ENCODE data around the gene FSCN2. TPM values are rescaled to one million over a fixed set of nuclear protein-coding genes. Genes with fewer than 3 reads are reported as not detected.
A peak's percentile ranks its signal among the peaks of the same experiment; 100 is the strongest.

FSCN2 gene
- total RNA-seq (2.8 TPM), polyA plus RNA-seq (ENCODE audit: insufficient read depth in 1 of 8, insufficient read length in 8 of 8, low replicate concordance in 1 of 8) (1 to 10 TPM; 1.7 to 4.8 (median 2.5) TPM)
- long read RNA-seq, donor 1: 0 reads
- long read RNA-seq, donor 2: 0 reads
- long read RNA-seq, donor 3, partial matches to known transcripts: 0 of 1 reads
- long read RNA-seq, donor 3, other reads (novel, unspliced or antisense): 0 of 1 reads
- long read RNA-seq, donor 4: 0 reads
- long read RNA-seq, donor 5: 0 reads
- long read RNA-seq, donor 6: 0 reads
- long read RNA-seq, donor 7: 0 reads
- long read RNA-seq, donor 8: 0 reads
- long read RNA-seq, donor 9: 0 reads
- long read RNA-seq, donor 10: 0 reads
- long read RNA-seq, donor 11: 0 reads

GRCh38 chr17:81527591-81528383 is at the start of gene FSCN2:
Gene FSCN2 (plus strand): TSS chr17:81528377. CDS start chr17:81528532, 155 bp downstream.
- Histone ChIP-seq H3K4me1 (ENCODE audit: control insufficient read depth, insufficient read depth, low read length) (peaks cover 34% of the 10 kb centered on the region), H3K27ac (ENCODE audit: low read length) (no peak within 1 kb of the TSS), H3K27me3 (ENCODE audit: control insufficient read depth, insufficient read depth, low read length) (peaks cover 50% of the 10 kb centered on the region), H3K9me3 (replicated peaks; ENCODE audit: control insufficient read depth, low read depth, low read length) (no peaks in the 10 kb centered on the region), H3K4me3 (ENCODE audit: low read length) (no peak within 1 kb of the TSS), H3K36me3 (ENCODE audit: control insufficient read depth, insufficient read depth, low read length) (no peaks in the 10 kb centered on the region)
- DNase-seq: no peak
- 16% methylated on average over 40 of the region's 42 CpGs for WGBS (ENCODE audit: insufficient coverage)

DNA sequence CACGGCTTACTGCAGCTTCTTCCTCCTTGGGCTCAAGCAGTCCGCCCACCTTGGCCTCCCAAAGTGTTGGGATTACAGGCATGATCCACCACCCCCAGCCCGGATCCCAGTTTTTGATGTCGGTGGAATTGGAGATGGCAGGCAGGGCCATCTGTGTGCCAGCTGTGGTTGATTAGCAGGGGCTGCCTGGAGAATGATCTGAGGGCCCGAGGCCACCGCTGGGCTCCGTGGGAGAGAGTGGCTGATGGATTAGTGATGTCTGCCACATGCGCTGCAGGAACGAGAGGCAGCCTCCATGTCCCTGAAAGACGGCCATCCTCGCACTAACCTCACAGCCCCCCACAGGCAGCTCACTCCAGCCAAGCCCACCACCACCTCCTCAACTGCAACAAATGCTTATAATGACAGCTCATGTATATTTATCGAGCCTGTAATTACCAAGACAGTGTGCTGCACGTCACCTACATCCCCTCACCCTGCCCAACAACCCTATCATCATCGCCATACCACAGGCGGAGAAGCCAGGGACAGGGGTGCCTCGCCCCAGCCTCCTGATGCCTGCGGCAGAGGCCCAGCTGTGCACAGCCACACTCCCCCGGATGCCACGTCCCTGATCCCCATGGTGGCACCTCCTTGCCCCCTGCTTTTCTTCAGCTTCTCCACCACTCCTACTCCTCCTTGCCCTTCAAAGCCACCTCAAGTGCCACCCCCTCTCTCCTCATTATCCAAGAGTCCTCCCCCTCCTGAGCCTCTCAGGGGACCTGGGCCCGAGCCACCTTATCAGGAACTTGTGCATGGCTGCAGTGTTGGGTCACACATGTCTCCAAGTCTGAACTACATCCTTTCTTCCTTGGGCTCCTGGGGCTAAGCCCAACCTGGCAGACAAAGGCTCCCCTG is 48.8 kb upstream of the FSCN2 start:
- peaks cover 45% of the 10 kb centered on the region for H3K4me1 ChIP-seq (ENCODE audit: control insufficient read depth, insufficient read depth, low read length)
- no peaks in the 10 kb centered on the region for H3K36me3 ChIP-seq (ENCODE audit: control insufficient read depth, insufficient read depth, low read length)
- no peak overlapping the region for H3K27ac ChIP-seq (ENCODE audit: low read length)
- WGBS (ENCODE audit: insufficient coverage): 66% methylated on average over 13 of the region's 20 CpGs
- no peak for DNase-seq
- H3K4me3 ChIP-seq (ENCODE audit: low read length): no peak overlapping the region
- peaks cover 38% of the 10 kb centered on the region for H3K27me3 ChIP-seq (ENCODE audit: control insufficient read depth, insufficient read depth, low read length)
- H3K9me3 ChIP-seq (replicated peaks; ENCODE audit: control insufficient read depth, low read depth, low read length): no peaks in the 10 kb centered on the region

DNA sequence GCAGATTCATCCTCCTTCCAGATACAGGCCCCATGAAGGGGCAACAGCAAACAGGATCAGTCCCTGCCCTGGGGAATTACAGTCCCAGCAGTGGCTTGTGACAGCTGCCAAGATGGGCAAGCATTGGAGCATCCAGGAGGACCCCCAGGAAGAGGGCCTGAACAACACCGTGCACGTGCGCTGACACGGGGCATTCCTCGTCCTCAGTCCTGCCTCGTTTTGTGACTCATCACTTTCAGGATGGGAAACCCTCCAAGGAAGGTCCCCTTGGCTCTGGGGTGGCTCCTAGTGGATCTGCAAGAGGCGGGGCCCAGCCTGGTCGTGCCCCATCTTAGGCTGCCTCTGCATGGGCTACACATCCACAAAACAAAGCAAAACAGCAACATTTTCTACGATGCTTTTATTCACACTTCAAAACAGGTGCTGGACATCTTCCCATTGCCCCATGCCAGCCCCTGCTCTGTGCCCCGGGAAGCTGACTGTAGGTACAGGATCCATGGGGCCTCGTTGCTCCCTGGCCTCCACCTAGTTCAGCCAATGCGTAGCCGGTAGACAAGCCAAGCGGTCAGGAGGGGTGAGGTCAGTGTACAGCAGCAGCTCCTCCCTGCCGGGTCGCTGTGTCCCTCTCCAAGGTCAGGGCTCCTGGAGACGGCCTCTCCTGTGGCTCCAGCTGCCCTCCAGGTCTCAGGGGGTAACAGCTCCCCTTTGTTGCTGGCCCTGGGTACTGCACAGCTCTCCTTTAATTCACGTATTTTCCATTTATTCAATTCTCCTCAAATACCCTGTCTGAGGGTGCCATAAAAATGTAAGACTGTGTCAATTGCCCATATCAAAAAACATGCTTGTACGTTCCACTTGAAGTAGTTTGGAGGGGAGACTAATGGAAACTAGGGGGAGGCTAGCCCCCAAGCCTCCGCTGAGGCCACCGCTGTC is 47.8 kb upstream of the FSCN2 start:
- Histone ChIP-seq H3K9me3 (replicated peaks; ENCODE audit: control insufficient read depth, low read depth, low read length) (no peaks in the 10 kb centered on the region), H3K27ac (ENCODE audit: low read length) (no peak overlapping the region), H3K4me1 (ENCODE audit: control insufficient read depth, insufficient read depth, low read length) (peaks cover 48% of the 10 kb centered on the region), H3K27me3 (ENCODE audit: control insufficient read depth, insufficient read depth, low read length) (peaks cover 29% of the 10 kb centered on the region), H3K4me3 (ENCODE audit: low read length) (no peak overlapping the region), H3K36me3 (ENCODE audit: control insufficient read depth, insufficient read depth, low read length) (no peaks in the 10 kb centered on the region)
- no peak for DNase-seq
- 33% methylated on average over 17 of the region's 21 CpGs for WGBS (ENCODE audit: insufficient coverage)

DNA sequence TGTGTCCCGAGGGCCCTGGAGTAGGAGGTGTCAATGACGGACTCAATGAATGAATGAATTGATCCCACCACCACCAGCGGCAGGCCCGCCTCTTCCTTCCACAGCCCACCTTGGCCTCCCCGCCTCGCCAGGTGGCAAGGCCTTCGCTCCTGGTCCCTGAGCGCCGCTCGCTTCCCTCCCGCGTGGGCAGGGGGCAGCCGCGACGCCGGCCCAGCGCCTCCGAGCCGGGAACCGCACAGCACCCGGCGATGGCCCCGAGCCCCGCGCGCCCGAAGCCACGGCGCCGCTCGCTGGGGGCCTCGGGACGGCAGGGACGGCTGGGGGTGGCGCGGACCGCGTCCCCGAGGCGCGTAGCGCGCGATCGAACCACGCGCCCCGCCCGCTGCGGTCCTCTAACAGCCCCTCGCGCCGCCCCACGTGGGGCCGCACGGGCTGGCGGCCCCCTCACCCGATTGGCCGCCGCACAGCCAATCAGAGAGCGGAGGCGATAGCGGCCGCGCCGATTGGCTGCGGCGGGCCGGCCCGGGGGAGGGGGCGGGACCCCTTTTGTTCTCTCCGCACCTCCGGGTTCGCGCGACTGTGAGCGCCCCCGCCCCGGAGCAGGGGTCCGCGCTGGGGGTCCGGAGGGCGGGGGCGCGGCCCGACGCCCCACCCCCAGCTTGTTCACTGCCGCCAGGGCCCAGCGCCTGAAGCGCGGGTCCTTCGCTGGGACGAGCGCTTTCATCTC is 46.9 kb upstream of the FSCN2 start:
- Histone ChIP-seq H3K4me1 (ENCODE audit: control insufficient read depth, insufficient read depth, low read length) (peaks cover 48% of the 10 kb centered on the region), H3K27me3 (ENCODE audit: control insufficient read depth, insufficient read depth, low read length) (peaks cover 22% of the 10 kb centered on the region), H3K9me3 (replicated peaks; ENCODE audit: control insufficient read depth, low read depth, low read length) (no peaks in the 10 kb centered on the region), H3K27ac (ENCODE audit: low read length) (no peak overlapping the region), H3K4me3 (ENCODE audit: low read length) (peak overlapping the region; percentile 31), H3K36me3 (ENCODE audit: control insufficient read depth, insufficient read depth, low read length) (no peaks in the 10 kb centered on the region)
- WGBS (ENCODE audit: insufficient coverage): 0% methylated on average over 84 of the region's 94 CpGs
- peak; percentile 93 for DNase-seq

DNA sequence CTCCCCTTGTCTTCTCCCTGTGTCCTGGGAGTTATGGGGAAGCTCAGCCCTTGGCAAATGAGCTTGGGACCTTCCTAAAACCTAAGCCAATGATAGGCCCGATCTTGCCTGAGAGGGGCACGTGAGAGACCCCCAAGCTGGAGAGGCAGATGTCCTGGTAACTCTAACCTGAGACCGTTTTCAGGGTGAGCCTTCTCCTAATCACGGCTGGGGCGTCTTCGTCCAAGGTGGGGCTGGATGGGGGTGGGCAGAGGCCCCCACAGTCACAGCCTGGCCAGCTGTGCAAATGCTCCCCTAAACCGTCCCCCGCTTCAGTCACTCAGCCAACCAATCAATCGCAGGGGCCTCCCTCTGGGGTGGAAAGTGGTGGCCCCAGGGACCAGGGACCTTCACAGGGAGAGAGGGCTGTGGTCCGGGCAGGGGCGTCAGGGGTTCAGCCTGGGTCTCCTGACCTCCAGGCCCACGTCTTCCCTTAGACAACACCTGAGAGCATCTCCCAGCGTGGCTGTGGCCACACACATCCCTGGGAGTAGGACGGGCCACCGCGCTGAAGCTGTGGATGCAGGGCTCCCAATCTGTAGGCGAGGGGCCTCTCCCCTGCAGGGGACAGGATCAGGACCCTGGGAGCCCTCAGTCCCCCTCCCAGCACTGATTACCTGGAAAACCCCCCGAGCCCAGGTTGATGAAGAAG is 46.2 kb upstream of the FSCN2 start:
- no peak overlapping the region for H3K27ac ChIP-seq (ENCODE audit: low read length)
- WGBS (ENCODE audit: insufficient coverage): 48% methylated on average over 5 of the region's 18 CpGs

GRCh38 chr17:81482673-81483072 is 45.5 kb upstream of the FSCN2 start:
- peak; percentile 72 for DNase-seq
- peaks cover 53% of the 10 kb centered on the region for H3K4me1 ChIP-seq (ENCODE audit: control insufficient read depth, insufficient read depth, low read length)
- no peaks in the 10 kb centered on the region for H3K36me3 ChIP-seq (ENCODE audit: control insufficient read depth, insufficient read depth, low read length)
- peak overlapping the region; percentile 81 for H3K27ac ChIP-seq (ENCODE audit: low read length)
- 34% methylated on average over 6 of the region's 11 CpGs for WGBS (ENCODE audit: insufficient coverage)
- H3K9me3 ChIP-seq (replicated peaks; ENCODE audit: control insufficient read depth, low read depth, low read length): no peaks in the 10 kb centered on the region
- no peak overlapping the region for H3K4me3 ChIP-seq (ENCODE audit: low read length)
- H3K27me3 ChIP-seq (ENCODE audit: control insufficient read depth, insufficient read depth, low read length): peaks cover 20% of the 10 kb centered on the region

More for the DNA sequence above, 46.2 kb upstream of the FSCN2 start:
- Histone ChIP-seq H3K4me1 (ENCODE audit: control insufficient read depth, insufficient read depth, low read length) (peaks cover 48% of the 10 kb centered on the region), H3K36me3 (ENCODE audit: control insufficient read depth, insufficient read depth, low read length) (no peaks in the 10 kb centered on the region), H3K9me3 (replicated peaks; ENCODE audit: control insufficient read depth, low read depth, low read length) (no peaks in the 10 kb centered on the region), H3K4me3 (ENCODE audit: low read length) (peak overlapping the region; percentile 31), H3K27me3 (ENCODE audit: control insufficient read depth, insufficient read depth, low read length) (peaks cover 20% of the 10 kb centered on the region)
- no peak for DNase-seq

DNA sequence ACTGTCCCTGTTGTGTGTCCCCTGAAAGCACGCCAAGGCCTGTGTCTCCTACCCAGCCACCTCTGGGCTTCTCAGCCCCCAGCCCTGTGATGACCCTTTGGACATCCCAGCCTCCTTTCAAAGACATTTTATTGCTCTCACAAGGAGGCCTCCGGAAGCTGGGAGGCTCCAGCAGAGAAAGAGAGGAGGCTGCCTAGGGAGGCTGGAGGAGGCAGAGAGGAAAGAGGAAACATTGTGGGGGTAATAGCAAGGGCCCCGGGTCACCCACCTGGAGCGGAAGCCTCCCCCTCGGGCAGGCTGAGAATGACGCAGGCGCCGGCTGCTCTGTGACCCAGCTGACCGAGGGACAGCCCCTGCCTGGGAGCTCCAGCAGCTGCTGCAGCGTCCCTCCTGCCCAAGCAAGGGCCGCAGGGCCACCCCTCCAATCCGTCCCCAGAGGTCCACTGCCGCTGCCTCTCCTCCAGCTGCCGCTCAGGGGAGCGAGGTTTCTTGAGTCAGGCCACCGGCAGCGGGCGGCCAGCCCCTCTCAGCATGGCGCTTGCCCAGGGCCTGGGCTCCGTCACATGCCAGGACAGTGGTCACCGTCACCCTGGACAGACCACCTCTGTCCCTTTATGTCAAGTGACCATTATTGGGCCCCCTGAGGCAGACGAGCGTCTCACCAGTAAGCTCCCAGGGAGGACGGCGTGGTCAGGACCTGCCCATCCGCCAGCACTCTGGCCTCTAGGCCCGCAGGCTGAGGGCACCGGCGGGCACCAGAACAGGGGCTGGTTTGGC is 44.9 kb upstream of the FSCN2 start:
- Histone ChIP-seq H3K27ac (ENCODE audit: low read length) (peak overlapping the region; percentile 81), H3K4me1 (ENCODE audit: control insufficient read depth, insufficient read depth, low read length) (peaks cover 55% of the 10 kb centered on the region), H3K36me3 (ENCODE audit: control insufficient read depth, insufficient read depth, low read length) (no peaks in the 10 kb centered on the region), H3K9me3 (replicated peaks; ENCODE audit: control insufficient read depth, low read depth, low read length) (no peaks in the 10 kb centered on the region), H3K4me3 (ENCODE audit: low read length) (peak overlapping the region; percentile 25), H3K27me3 (ENCODE audit: control insufficient read depth, insufficient read depth, low read length) (peaks cover 20% of the 10 kb centered on the region)
- peak; percentile 87 for DNase-seq
- WGBS (ENCODE audit: insufficient coverage): 28% methylated on average over 27 of the region's 29 CpGs

- no peaks in the 10 kb centered on the region for H3K9me3 ChIP-seq (replicated peaks; ENCODE audit: control insufficient read depth, low read depth, low read length)
- H3K36me3 ChIP-seq (ENCODE audit: control insufficient read depth, insufficient read depth, low read length): no peaks in the 10 kb centered on the region
- H3K4me3 ChIP-seq (ENCODE audit: low read length): peak overlapping the region; percentile 25
- H3K4me1 ChIP-seq (ENCODE audit: control insufficient read depth, insufficient read depth, low read length): peaks cover 60% of the 10 kb centered on the region
- DNase-seq: no peak
- peak overlapping the region; percentile 81 for H3K27ac ChIP-seq (ENCODE audit: low read length)
- peaks cover 20% of the 10 kb centered on the region for H3K27me3 ChIP-seq (ENCODE audit: control insufficient read depth, insufficient read depth, low read length)
- 7% methylated on average over 32 of the region's 32 CpGs for WGBS (ENCODE audit: insufficient coverage)
Observed at GRCh38 chr17:81483862-81484194, 44.3 kb upstream of the FSCN2 start.

Data from muscle of leg (tissue), 16 donors.